Spleen (tissue), 11 donors: Measurements from ENCODE around the gene FRMD4A. TPM values are rescaled to one million over a fixed set of nuclear protein-coding genes. Genes with fewer than 3 reads are reported as not detected.

Experiments
- DNase-seq: peaks from one replicate; pipeline ENCODE4 v3.0.0-alpha.2; 2020
- H3K27ac ChIP-seq, 8 donors: fragments of 200-600 bp; sonication (generic) in 7 of 8; 1 replicate in 4 of 8; 2 replicates in 4 of 8; pipeline versions ENCODE4 v1.5.0 to v1.8.0; 2016 to 2021; ENCODE audit warnings: inconsistent platforms in 4 of 8, mild to moderate bottlenecking in 4 of 8, moderate library complexity in 1 of 8
- H3K27me3 ChIP-seq, 7 donors: fragments of 200-600 bp; sonication (generic) in 6 of 7; replicated peaks in 1 of 7; 1 replicate in 4 of 7; 2 replicates in 3 of 7; pipeline versions ENCODE4 v1.5.0 to v1.8.0; 2016 to 2021; ENCODE audit warnings: inconsistent platforms in 3 of 7, mild to moderate bottlenecking in 1 of 7
- H3K36me3 ChIP-seq, 6 donors: fragments of 200-600 bp; sonication (generic) in 5 of 6; 1 replicate in 4 of 6; 2 replicates in 2 of 6; pipeline versions ENCODE4 v1.5.0 to v1.8.0; 2016 to 2021; ENCODE audit warnings: inconsistent platforms in 2 of 6
- H3K4me1 ChIP-seq, 6 donors: fragments of 200-600 bp; sonication (generic) in 5 of 6; 1 replicate in 3 of 6; 2 replicates in 3 of 6; pipeline versions ENCODE4 v1.5.0 to v1.8.0; 2016 to 2021; ENCODE audit warnings: inconsistent platforms in 3 of 6
- H3K4me3 ChIP-seq, 8 donors: fragments of 200-600 bp; sonication (generic) in 7 of 8; 1 replicate in 4 of 8; 2 replicates in 4 of 8; pipeline versions ENCODE4 v1.5.0 to v1.8.0; 2016 to 2021; ENCODE audit warnings: inconsistent platforms in 4 of 8, mild to moderate bottlenecking in 4 of 8, moderate library complexity in 2 of 8
- H3K9me3 ChIP-seq, 8 donors: fragments of 200-600 bp; sonication (generic) in 7 of 8; 1 replicate in 4 of 8; 2 replicates in 4 of 8; pipeline versions ENCODE4 v1.5.0 to v1.8.0; 2016 to 2021; ENCODE audit warnings: inconsistent platforms in 4 of 8
- POLR2A ChIP-seq, 3 donors: fragments of 450-650 bp; IDR thresholded peaks; one replicate each; pipeline ENCODE4 v1.5.1; 2017; ENCODE audit warnings: antibody characterized with exemption in 3 of 3, mild to moderate bottlenecking in 1 of 3
- POLR2AphosphoS5 ChIP-seq, 3 donors: sonication (generic); formaldehyde crosslinking; IDR thresholded peaks; one replicate each; pipeline ENCODE4 v1.5.1; 2017; ENCODE audit warnings: antibody characterized with exemption in 3 of 3
- WGBS, 5 donors: extraction: QIAGEN DNeasy Blood & Tissue Kit in 3 of 5; methylation state at CpG; one replicate each; pipeline versions ENCODE4 v1.1.5 to v1.1.7; 2013 to 2018; 5-methylcytosine and 5-hydroxymethylcytosine counted together
- intact Hi-C: fragments of 100-400 bp; cut with DNase I; formaldehyde crosslinking; loops from one replicate; pipeline ENCODE4 v1.15.0; 2023; ENCODE audit warnings: low total_unique reads
- polyA plus RNA-seq, 3 donors: library from polyadenylated mRNA; stranded (reverse); fragments of 200-250 nt; gene quantifications; one replicate each; pipeline ENCODE4 v1.2.1, GENCODE V29; 2013
- total RNA-seq, 7 donors: library from RNA; depleted of rRNA in 3 of 7; stranded (reverse); fragments of >200 nt in 3 of 7; fragmentation: NEBNext Ultra II Directional in 4 of 7; extraction: Animal tissue kit (Norgen Biotek cat#: 25700) in 4 of 7; gene quantifications; one replicate each; pipeline versions ENCODE4 v1.1.0 to v1.2.1, GENCODE V29; 2016 to 2021
- TF ChIP-seq, protein P1 (sequence below), 11 experiments: fragments of 200-600 bp in 7 of 11; fragments of 450-650 bp in 4 of 11; sonication (generic) in 4 of 11; IDR thresholded peaks in 8 of 11; conservative IDR thresholded peaks in 3 of 11; 1 replicate in 7 of 11; 2 replicates in 4 of 11; pipeline versions ENCODE4 v1.4.0 to v1.8.0; 2016 to 2021; ENCODE audit warnings: antibody characterized with exemption in 11 of 11, inconsistent platforms in 4 of 11, mild to moderate bottlenecking in 1 of 11
- donor health status: healthy with polysubstance abuse.
- donor health status: DM: no; HTN: no; CAD: no; lungs with moderate emphysema.
- donor health status: DM: no; HTN: no; CAD: no.
- donor health status: Bipolar disorder and iron deficiency.
- donor health status: healthy.
- donor health status: DM: no; HTN: no; CAD: no.
- donor health status: DM: yes; HTN: yes; CAD: no.

The FRMD4A gene
- total and polyA plus RNA-seq, 10 donors, result 9.2 to 141 (median 80.5) TPM

DNA sequence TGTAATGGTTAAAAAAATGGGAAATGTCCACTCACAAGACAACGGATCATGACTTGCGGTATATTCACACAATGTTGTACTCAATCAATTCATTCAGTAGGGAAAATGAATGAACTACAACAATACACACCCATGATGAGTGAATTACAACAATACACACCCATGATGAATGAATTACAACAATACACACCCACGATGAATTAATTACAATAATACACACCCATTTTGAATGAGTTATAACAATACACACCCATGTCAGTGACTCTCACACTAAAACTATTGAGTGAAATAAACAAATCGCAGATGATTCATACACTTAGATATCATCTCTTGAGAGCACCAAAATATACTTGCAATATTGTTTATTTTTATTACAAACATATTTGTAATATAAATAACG, 174.6 kb downstream of the FRMD4A start:
- H3K4me3 ChIP-seq, result no peak overlapping the region
- intact Hi-C loops, result no loop called here
- H3K9me3 ChIP-seq, result peaks cover 0 to 22% (median 11%) of the 10 kb centered on the region in 8 donors
- H3K27ac ChIP-seq, result no peak overlapping the region
- no peaks in the 10 kb centered on the region for H3K36me3 ChIP-seq
- no peak for DNase-seq
- H3K27me3 ChIP-seq, result peaks cover 0 to 46% (median 0%) of the 10 kb centered on the region in 7 donors
- 88 to 94% (median 91%) methylated on average over 5 of the region's 5 CpGs for WGBS, 5 donors
- no peaks in the 10 kb centered on the region for H3K4me1 ChIP-seq
- TF ChIP-seq POLR2A (IDR thresholded peaks at IDR 0.05), result no peak
- TF ChIP-seq, protein P1, sequence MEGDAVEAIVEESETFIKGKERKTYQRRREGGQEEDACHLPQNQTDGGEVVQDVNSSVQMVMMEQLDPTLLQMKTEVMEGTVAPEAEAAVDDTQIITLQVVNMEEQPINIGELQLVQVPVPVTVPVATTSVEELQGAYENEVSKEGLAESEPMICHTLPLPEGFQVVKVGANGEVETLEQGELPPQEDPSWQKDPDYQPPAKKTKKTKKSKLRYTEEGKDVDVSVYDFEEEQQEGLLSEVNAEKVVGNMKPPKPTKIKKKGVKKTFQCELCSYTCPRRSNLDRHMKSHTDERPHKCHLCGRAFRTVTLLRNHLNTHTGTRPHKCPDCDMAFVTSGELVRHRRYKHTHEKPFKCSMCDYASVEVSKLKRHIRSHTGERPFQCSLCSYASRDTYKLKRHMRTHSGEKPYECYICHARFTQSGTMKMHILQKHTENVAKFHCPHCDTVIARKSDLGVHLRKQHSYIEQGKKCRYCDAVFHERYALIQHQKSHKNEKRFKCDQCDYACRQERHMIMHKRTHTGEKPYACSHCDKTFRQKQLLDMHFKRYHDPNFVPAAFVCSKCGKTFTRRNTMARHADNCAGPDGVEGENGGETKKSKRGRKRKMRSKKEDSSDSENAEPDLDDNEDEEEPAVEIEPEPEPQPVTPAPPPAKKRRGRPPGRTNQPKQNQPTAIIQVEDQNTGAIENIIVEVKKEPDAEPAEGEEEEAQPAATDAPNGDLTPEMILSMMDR (IDR thresholded peaks at IDR 0.05 in 8 of 11, conservative IDR thresholded peaks at IDR 0.05 in 3 of 11), result no peak
- no peak for TF ChIP-seq POLR2AphosphoS5 (IDR thresholded peaks at IDR 0.05)

DNA sequence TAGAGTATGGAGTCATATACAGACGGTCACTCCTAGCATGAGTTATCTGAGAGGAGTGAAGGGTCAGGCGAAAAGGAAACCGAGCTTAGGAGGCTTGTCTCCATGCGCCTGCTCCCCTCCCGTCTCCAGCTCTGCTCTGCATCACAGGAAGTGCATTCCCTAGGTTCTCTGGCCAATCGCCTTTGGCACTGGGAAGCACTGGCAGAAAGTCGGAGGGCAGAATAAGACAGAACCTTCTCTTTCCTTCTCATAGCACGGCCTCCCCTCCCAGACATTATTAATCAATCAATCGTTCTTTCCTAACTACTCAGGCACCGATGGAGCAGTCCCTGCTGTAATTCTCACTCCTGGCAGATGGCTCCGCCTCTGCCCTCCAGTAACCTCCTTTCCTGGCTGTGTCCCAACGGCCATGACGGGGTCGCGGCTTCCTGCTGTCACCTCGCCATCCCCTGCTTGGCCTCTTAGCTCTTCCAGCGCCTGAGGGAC, 177.1 kb downstream of the FRMD4A start:
- H3K4me3 ChIP-seq, result peak overlapping the region in 1 of 8 donors; percentile 19
- intact Hi-C loops, result no loop called here
- TF ChIP-seq POLR2A (IDR thresholded peaks at IDR 0.05) (no peak), POLR2AphosphoS5 (IDR thresholded peaks at IDR 0.05) (no peak)
- TF ChIP-seq, protein P1 (IDR thresholded peaks at IDR 0.05 in 8 of 11, conservative IDR thresholded peaks at IDR 0.05 in 3 of 11), result no peak

DNA sequence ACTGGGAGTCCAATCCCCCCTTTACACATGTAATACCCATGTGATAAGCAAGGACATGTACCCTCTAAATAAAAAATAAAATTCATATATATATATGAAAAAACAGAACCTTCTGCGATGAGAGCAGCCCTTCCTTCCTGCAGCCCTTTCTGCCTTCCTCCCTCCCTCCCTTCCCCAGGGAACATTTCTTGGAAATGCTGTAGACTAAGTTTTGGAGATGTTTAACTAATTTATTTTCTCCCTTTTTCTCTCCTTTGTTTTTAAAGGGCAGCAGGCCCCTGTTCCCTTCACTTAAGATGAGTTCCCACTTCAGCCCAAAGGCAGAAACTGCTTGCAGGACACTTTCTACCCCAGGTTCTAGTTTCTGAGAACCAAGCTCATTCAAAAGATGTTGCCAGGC, 179.2 kb downstream of the FRMD4A start:
- Histone ChIP-seq H3K27ac (no peak overlapping the region), H3K4me1 (no peaks in the 10 kb centered on the region), H3K4me3 (no peak overlapping the region), H3K27me3 (peaks cover 0 to 34% (median 0%) of the 10 kb centered on the region in 7 donors), H3K9me3 (peaks cover 0 to 19% (median 11%) of the 10 kb centered on the region in 8 donors), H3K36me3 (no peaks in the 10 kb centered on the region)
- intact Hi-C loops, result no loop called here
- 58 to 77% (median 71%) methylated on average over 1 of the region's 1 CpG for WGBS, 5 donors
- no peak for DNase-seq
- no peak for TF ChIP-seq POLR2AphosphoS5 (IDR thresholded peaks at IDR 0.05)
- no peak for TF ChIP-seq POLR2A (IDR thresholded peaks at IDR 0.05)
- TF ChIP-seq, protein P1 (IDR thresholded peaks at IDR 0.05 in 8 of 11, conservative IDR thresholded peaks at IDR 0.05 in 3 of 11), result no peak

More for the DNA sequence above, 177.1 kb downstream of the FRMD4A start:
- Histone ChIP-seq H3K4me1 (no peaks in the 10 kb centered on the region), H3K9me3 (peaks cover 0 to 22% (median 11%) of the 10 kb centered on the region in 8 donors), H3K27ac (peak overlapping the region in 3 of 8 donors; percentile 8 to 33 (median 10)), H3K27me3 (peaks cover 0 to 44% (median 0%) of the 10 kb centered on the region in 7 donors), H3K36me3 (no peaks in the 10 kb centered on the region)
- DNase-seq, result no peak
- 58 to 66% (median 64%) methylated on average over 17 of the region's 17 CpGs for WGBS, 5 donors

DNA sequence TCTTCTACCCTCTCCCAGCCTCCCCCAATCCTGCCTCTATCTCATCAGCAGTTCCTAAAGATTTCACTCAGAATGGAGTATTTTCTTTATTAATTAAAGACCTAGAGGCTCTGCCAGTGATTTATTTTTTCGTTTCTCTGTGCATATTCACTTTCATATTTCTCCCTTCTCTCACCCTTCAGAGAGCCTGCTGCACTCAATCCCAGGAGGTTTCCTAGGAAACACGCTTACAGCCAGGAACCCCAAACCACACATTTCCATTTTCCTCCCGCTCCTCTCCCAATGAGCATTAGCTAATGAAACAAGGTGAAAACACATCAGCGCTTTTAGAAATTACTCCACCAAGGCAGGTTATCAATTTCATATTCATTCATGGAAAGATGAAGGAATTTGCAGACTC, 180.2 kb downstream of the FRMD4A start:
- 72 to 81% (median 76%) methylated on average over 4 of the region's 4 CpGs for WGBS, 5 donors
- TF ChIP-seq POLR2A (IDR thresholded peaks at IDR 0.05) (no peak), POLR2AphosphoS5 (IDR thresholded peaks at IDR 0.05) (no peak)
- TF ChIP-seq, protein P1 (IDR thresholded peaks at IDR 0.05 in 8 of 11, conservative IDR thresholded peaks at IDR 0.05 in 3 of 11), result no peak
- Histone ChIP-seq H3K9me3 (peaks cover 0 to 9% (median 6%) of the 10 kb centered on the region in 8 donors), H3K36me3 (no peaks in the 10 kb centered on the region), H3K4me1 (no peaks in the 10 kb centered on the region), H3K27me3 (peaks cover 0 to 40% (median 0%) of the 10 kb centered on the region in 7 donors), H3K4me3 (no peak overlapping the region), H3K27ac (no peak overlapping the region)
- intact Hi-C loops, result no loop called here
- no peak for DNase-seq
